HG03558 (cell line): ENCODE measurements around the gene TRHDE.

Experiments
- ATAC-seq: cut with Tn5 transposase; IDR thresholded peaks from one replicate; pipeline ENCODE4 v1.9.1; 2021; ENCODE audit warnings: moderate number of reproducible peaks; ENCODE audit not compliant: unreplicated experiment; ENCODE audit errors: extremely low read depth

Gene TRHDE

GRCh38 chr12:72432037-72432604 is 160.0 kb downstream of the TRHDE start:
- ATAC-seq = no peak

GRCh38 chr12:72433298-72433697 is 161.1 kb downstream of the TRHDE start:
- no peak for ATAC-seq

GRCh38 chr12:72434999-72435398 is 162.8 kb downstream of the TRHDE start:
- ATAC-seq = no peak

- ATAC-seq = no peak
These were observed 170.0 kb downstream of the TRHDE start for GRCh38 chr12:72442217-72442616.

GRCh38 chr12:72444125-72444524 is 172.0 kb downstream of the TRHDE start:
- no peak for ATAC-seq

- no peak for ATAC-seq
These were observed 172.4 kb downstream of the TRHDE start for GRCh38 chr12:72444566-72444965.

- no peak for ATAC-seq
These were observed 175.9 kb downstream of the TRHDE start for GRCh38 chr12:72448089-72448488.

GRCh38 chr12:72448805-72449204 is 176.6 kb downstream of the TRHDE start:
- ATAC-seq = no peak

GRCh38 chr12:72453066-72453465 is 180.9 kb downstream of the TRHDE start:
- ATAC-seq = no peak

GRCh38 chr12:72453550-72453949 is 181.4 kb downstream of the TRHDE start:
- no peak for ATAC-seq

GRCh38 chr12:72464471-72464870 is 192.3 kb downstream of the TRHDE start:
- no peak for ATAC-seq

GRCh38 chr12:72465155-72465554 is 193.0 kb downstream of the TRHDE start:
- ATAC-seq = no peak

- ATAC-seq = no peak
These were observed 193.9 kb downstream of the TRHDE start for GRCh38 chr12:72465940-72466630.

GRCh38 chr12:72467985-72468384 is 195.8 kb downstream of the TRHDE start:
- no peak for ATAC-seq

GRCh38 chr12:72468505-72468904 is 196.3 kb downstream of the TRHDE start:
- ATAC-seq = no peak

GRCh38 chr12:72471806-72472205 is 199.6 kb downstream of the TRHDE start:
- no peak for ATAC-seq

- ATAC-seq = no peak
These were observed 200.2 kb downstream of the TRHDE start for GRCh38 chr12:72472350-72472749.

- ATAC-seq = no peak
These were observed 204.1 kb downstream of the TRHDE start for GRCh38 chr12:72476301-72476700.

GRCh38 chr12:72485017-72485701 is 213.0 kb downstream of the TRHDE start:
- ATAC-seq = no peak

- no peak for ATAC-seq
These were observed 219.3 kb downstream of the TRHDE start for GRCh38 chr12:72491426-72491825.

GRCh38 chr12:72493407-72493806 is 221.2 kb downstream of the TRHDE start:
- no peak for ATAC-seq

GRCh38 chr12:72498354-72498753 is 226.2 kb downstream of the TRHDE start:
- ATAC-seq = no peak
